ENCODE data around the gene CBX5.

Gene CBX5

DNA sequence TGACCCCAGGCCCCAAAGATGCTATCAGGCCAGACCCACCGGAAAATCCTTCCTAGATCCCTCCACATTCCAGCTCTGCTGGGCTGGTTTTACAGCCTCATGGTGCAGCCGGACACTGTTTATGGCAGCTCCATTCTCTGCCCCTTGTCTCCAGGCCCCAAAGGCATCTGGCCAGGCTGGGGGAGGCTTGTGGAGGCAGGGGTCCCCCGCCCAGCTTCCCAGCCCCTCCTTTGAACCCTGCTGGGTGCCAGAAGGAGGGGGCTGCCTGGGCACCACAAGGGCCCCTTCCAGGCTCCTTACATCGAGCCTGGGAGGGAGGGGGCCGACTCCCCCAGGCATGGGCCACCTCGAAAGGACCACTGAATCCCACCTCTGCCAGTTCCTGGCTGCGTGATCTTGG lies 71.3 kb downstream of the CBX5 start:
- no peak overlapping the region for H3K27ac ChIP-seq
- no peak overlapping the region for H3K4me3 ChIP-seq
- TF ChIP-seq CTCF (IDR thresholded peaks at IDR 0.05), result no peak
- no peak for DNase-seq (ENCODE audit: low spot score)

DNA sequence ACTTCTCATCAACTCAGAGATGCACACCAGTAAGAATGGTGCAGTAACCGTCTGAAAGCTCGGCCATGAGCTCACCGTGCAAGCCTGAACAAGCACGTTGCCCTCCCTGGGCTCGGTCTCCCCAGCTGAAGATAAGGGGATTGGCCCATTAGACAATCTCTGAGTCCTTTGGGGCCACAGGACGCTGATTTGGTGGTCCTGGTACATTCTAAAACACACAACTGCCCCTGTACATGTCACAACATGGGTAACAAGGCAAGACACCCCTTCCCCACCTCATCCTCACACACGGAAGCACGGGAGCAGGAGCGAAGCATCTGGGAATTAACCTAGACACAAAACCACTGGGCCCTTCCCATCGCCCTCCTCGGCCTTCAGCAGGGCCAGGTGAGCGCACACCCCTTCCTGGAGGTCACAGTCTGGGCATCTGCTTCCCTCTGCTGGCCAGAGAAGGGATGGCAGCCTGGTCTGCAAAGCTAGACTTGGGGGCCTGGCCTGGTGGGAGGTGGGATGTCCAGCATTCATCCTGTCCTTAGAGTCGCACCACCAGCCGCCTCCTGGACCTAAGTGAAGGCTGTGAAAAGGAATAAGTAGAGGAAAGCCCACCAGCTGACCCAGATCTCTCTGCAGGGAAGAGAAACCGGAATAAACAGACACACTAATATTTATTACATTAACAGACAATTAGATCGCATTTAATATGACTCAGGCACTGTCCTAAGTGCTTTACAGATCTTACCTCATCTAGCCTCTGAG lies 72.2 kb downstream of the CBX5 start:
- DNase-seq (ENCODE audit: low spot score), result no peak
- peak; percentile 75 for TF ChIP-seq CTCF (IDR thresholded peaks at IDR 0.05)
- no peak overlapping the region for H3K4me3 ChIP-seq
- no peak overlapping the region for H3K27ac ChIP-seq

DNA sequence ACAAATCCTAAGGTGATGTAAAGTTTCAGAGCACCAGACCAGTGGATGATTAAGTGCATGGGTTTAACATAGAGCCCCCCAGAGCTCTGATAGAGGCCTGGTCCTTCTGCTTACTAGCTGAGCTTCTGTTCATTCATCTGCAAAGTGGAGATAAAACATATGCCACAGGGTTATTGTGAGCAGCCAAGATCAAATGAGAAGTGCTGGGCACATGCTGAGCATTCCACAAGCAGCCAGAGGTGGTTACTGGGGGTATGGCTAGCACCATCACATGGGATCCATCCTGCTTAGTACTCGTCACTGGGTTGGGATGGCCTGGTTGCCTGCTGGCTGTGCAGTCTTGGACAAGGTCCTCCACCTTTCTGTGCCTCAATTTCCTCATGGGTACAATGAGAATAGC lies 73.1 kb downstream of the CBX5 start:
- Histone ChIP-seq H3K4me3 (no peak overlapping the region), H3K27ac (no peak overlapping the region)
- TF ChIP-seq CTCF (IDR thresholded peaks at IDR 0.05), result no peak
- no peak for DNase-seq (ENCODE audit: low spot score)

GRCh38 chr12:54204316-54204715 lies 75.6 kb downstream of the CBX5 start:
- H3K4me3 ChIP-seq, result no peak overlapping the region
- no peak overlapping the region for H3K27ac ChIP-seq
- no peak for DNase-seq (ENCODE audit: low spot score)
- TF ChIP-seq CTCF (IDR thresholded peaks at IDR 0.05), result no peak

DNA sequence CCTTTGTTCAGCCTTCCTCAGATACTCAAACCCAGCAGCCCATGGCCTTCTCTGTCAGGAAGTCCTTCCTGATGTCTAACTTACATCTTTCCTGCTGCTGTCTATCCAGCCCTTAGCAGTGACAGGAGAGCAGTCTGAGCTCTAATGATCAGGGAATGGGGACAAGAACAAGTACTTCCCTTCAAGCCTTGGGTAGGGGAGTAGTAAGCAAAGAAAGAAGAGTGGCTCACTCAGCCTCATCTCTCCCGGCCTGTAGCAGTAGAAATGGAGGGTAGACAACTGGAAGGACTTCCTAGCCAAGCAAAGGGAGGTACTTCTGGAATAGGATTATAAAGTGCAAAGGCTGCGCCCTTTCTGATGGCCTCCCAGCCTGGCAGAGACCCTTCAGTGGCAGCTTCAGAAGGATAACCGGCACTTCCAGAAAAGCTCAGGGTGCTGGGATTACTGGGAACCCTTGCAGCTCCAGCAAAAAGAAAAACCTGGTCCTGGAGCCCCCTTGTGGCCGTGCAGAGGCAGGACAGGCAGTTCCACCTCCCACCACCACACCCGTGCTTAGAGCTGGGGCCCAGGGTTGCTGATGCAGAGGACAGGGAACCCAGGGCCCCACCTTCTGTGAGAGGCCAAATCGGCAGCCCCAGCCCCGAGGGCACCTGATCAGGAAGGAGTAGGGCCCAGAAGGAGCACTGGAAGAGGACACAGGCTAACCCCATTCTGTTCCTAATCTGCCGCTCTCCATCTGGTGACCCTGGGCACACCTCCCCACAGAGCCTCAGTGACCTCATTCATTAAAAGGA lies 78.7 kb downstream of the CBX5 start:
- Histone ChIP-seq H3K4me3 (no peak overlapping the region), H3K27ac (no peak overlapping the region)
- peak; percentile 91 for TF ChIP-seq CTCF (IDR thresholded peaks at IDR 0.05)
- DNase-seq (ENCODE audit: low spot score), result no peak

DNA sequence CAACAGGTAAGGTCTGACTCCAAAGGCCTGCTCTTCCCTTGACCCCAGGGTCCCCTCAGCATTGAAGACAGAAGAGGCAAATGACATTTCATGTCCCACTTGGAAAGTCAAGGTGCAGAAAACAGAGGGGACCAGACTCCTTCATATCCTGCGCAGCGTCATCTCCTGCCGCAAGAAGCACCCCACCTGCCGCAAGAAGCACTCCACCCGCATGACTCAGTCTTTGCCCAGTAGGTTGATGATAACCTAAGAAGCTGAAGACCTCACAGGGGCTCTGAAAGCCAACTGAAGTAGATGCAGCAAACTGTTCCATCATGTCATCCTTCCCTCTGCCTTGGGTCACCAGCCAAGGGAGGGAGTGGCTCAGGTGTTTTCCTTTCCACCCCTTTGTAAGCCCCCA lies 79.5 kb downstream of the CBX5 start:
- Histone ChIP-seq H3K27ac (no peak overlapping the region), H3K4me3 (no peak overlapping the region)
- no peak for TF ChIP-seq CTCF (IDR thresholded peaks at IDR 0.05)
- DNase-seq (ENCODE audit: low spot score), result no peak

DNA sequence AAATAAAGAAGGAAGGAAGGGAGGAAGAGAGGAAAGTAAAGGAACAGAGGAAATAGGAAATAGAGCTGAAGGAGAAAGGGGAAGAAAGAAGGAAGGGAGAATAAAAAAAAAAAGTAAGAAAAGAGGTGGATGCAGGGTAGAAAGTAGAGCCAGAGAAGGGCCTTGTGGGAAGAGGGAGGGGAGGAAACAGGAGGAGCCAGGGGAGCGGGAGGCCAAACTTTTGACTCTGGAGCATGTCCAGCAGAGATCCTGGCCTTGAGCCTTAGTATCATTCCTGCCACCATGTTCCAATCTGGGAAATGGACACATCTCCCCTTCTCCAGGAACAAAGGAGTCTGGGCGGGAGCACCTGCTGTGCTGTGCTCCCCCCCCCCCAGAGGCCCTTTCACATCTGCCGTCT lies 80.0 kb downstream of the CBX5 start:
- TF ChIP-seq CTCF (IDR thresholded peaks at IDR 0.05), result no peak
- no peak overlapping the region for H3K27ac ChIP-seq
- no peak for DNase-seq (ENCODE audit: low spot score)
- no peak overlapping the region for H3K4me3 ChIP-seq

Measured in coronary artery (tissue), 2 donors.